GM12875 (cell line): ENCODE measurements around the gene ATG101.

Experiments
- H3K4me3 ChIP-seq: one replicate; pipeline ENCODE4 v1.5.1; 2011; ENCODE audit warnings: low read depth, low read length, control low read depth
- CTCF ChIP-seq: IDR thresholded peaks from 2 replicates; pipeline ENCODE4 v1.5.1; 2011; ENCODE audit warnings: low read depth, mild to moderate bottlenecking, control low read depth, inconsistent platforms, low read length, moderate library complexity, borderline replicate concordance; ENCODE audit not compliant: insufficient read depth

The ATG101 gene

DNA sequence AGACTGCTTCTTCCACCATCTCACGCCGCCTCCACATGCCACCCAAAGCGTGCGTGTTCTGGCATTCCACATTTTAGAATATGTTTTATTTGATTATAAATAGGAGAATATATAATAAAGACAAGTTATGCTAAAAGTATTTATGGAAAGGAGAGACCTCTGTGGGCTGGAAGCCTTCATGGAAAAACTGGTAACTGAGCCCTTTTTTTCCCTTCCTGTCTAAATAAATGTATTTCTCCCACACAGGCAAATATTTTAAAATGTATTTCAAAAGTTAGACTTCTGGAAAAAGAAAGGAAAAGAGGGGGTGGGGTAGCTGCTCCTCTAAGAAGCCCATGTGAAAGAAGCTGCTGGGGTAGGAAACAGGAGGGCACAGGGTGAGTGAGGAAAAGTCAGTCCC, 34.6 kb upstream of the ATG101 start:
- H3K4me3 ChIP-seq, result no peak overlapping the region
- no peak for TF ChIP-seq CTCF

GRCh38 chr12:52035926-52036325, 33.9 kb upstream of the ATG101 start:
- no peak for TF ChIP-seq CTCF
- H3K4me3 ChIP-seq, result no peak overlapping the region

DNA sequence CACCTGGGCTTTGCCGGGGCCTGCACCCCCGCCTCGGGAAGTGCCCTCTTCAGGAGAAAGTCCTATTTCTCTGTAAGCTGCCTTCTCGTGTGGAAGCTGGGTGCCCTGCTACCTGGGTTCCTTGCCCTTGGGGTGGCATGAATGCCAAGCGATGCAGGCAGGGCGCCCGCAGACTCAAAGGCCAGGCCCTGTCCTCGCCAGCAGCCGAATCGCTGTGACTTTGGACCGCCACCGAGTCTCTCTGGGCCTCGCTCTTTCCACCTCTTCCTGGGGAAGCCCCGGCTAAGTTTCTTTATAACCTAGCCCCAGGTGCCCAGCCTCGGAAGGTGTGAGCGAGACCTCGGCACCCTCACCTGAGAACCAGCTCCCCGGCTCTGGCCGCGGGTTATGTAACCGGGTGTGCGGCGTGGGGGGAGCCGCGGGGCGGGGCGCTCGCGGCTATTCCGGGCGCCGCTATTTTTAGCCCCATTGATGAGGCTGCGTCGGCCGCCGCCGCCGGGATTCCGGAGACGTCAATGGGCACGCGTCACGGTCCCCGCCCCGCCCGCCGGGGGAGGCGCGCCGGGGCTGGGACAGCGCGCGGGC, 33.1 kb upstream of the ATG101 start:
- H3K4me3 ChIP-seq, result peak overlapping the region; percentile 36
- no peak for TF ChIP-seq CTCF

- TF ChIP-seq CTCF, result no peak
- peak overlapping the region; percentile 45 for H3K4me3 ChIP-seq
Measured at GRCh38 chr12:52037248-52037861, 32.4 kb upstream of the ATG101 start.

GRCh38 chr12:52038447-52038846, 31.3 kb upstream of the ATG101 start:
- no peak for TF ChIP-seq CTCF
- no peak overlapping the region for H3K4me3 ChIP-seq

GRCh38 chr12:52041035-52041434, 28.7 kb upstream of the ATG101 start:
- no peak overlapping the region for H3K4me3 ChIP-seq
- TF ChIP-seq CTCF, result no peak

GRCh38 chr12:52041695-52042123, 28.1 kb upstream of the ATG101 start:
- TF ChIP-seq CTCF, result peak; percentile 30; the same call in 1 of the 2 replicates
- peak overlapping the region; percentile 21 for H3K4me3 ChIP-seq
